H1 (cell line): ENCODE measurements around the gene CDIPT. TPM values are rescaled to one million over a fixed set of nuclear protein-coding genes. Genes with fewer than 3 reads are reported as not detected.

Source experiments
- CTCF ChIA-PET: fragments of 300-600 bp; sonication (Branson Sonifier 250); formaldehyde crosslinking; loops from one replicate; lab custom pipeline; 2021; ENCODE audit not compliant: partially characterized antibody; lab: Charles Lee
- POLR2A ChIA-PET: fragments of 300-600 bp; sonication (Branson Sonifier 250); formaldehyde crosslinking; loops from one replicate; lab custom pipeline; 2021; ENCODE audit warnings: inconsistent platforms; ENCODE audit not compliant: partially characterized antibody; lab: Charles Lee
- DNase-seq, 2 experiments: peaks; one replicate each; pipeline versions ENCODE4 v3.0.0 to v3.0.0-alpha.2; 2010 to 2022; ENCODE audit warnings: low spot score in 2 of 2, low read depth in 1 of 2, mixed read lengths in 1 of 2
- FAIRE-seq: peaks from 2 replicates; lab custom pipeline; 2011; peaks lifted over from hg19 to GRCh38; lab: Jason Lieb, UNC
- H2AFZ ChIP-seq: 2 replicates; pipeline ENCODE4 v1.8.1; 2012; ENCODE audit warnings: low read length, inconsistent platforms
- H2AK5ac ChIP-seq: 2 replicates; pipeline ENCODE4 v1.6.1; 2013; ENCODE audit warnings: low read depth, low read length
- H2BK120ac ChIP-seq: replicated peaks from 2 replicates; pipeline ENCODE3; 2013; ENCODE audit warnings: low read depth, low read length, inconsistent platforms
- H2BK12ac ChIP-seq: 2 replicates; pipeline ENCODE4 v1.6.1; 2013; ENCODE audit warnings: low read depth, low read length
- H2BK15ac ChIP-seq: 2 replicates; pipeline ENCODE4 v1.6.1; 2013; ENCODE audit warnings: low read length
- H2BK20ac ChIP-seq: 2 replicates; pipeline ENCODE4 v1.6.1; 2013; ENCODE audit warnings: low read length
- H2BK5ac ChIP-seq: 2 replicates; pipeline ENCODE4 v1.6.1; 2013; ENCODE audit warnings: low read depth, low read length
- H3K14ac ChIP-seq: 2 replicates; pipeline ENCODE4 v1.6.1; 2013; ENCODE audit warnings: inconsistent platforms; ENCODE audit not compliant: insufficient read length
- H3K18ac ChIP-seq: 2 replicates; pipeline ENCODE4 v1.6.1; 2013; ENCODE audit warnings: low read length; ENCODE audit errors: extremely low read depth
- H3K23ac ChIP-seq: 2 replicates; pipeline ENCODE4 v1.6.1; 2013; ENCODE audit warnings: inconsistent platforms; ENCODE audit not compliant: insufficient read length
- H3K23me2 ChIP-seq: 2 replicates; pipeline ENCODE4 v1.6.1; 2013; ENCODE audit warnings: low read depth, low read length
- H3K27ac ChIP-seq: 2 replicates; pipeline ENCODE4 v1.6.1; 2011; ENCODE audit warnings: low read depth, low read length, inconsistent platforms
- H3K27me3 ChIP-seq, 4 experiments: replicated peaks in 1 of 4; 1 replicate in 1 of 4; 2 replicates in 3 of 4; pipeline versions ENCODE4 v1.6.1 to v1.8.1; 2011 to 2013; ENCODE audit warnings: low read length in 3 of 4, mild to moderate bottlenecking in 3 of 4, inconsistent platforms in 2 of 4, mixed read lengths in 2 of 4, moderate library complexity in 1 of 4; ENCODE audit not compliant: control insufficient read depth in 3 of 4, insufficient read depth in 3 of 4; ENCODE audit errors: extremely low read depth in 1 of 4
- H3K36me3 ChIP-seq, 4 experiments: 2 replicates each; pipeline versions ENCODE4 v1.6.1 to v1.8.1; 2011 to 2013; ENCODE audit warnings: mild to moderate bottlenecking in 4 of 4, low read length in 3 of 4, moderate library complexity in 2 of 4, control low read depth in 1 of 4, inconsistent platforms in 1 of 4; ENCODE audit not compliant: insufficient read depth in 4 of 4, control insufficient read depth in 2 of 4
- H3K4ac ChIP-seq: replicated peaks from 2 replicates; pipeline ENCODE3; 2013; ENCODE audit warnings: low read length, low read depth, mixed read lengths, inconsistent platforms; ENCODE audit not compliant: insufficient read length
- H3K4me1 ChIP-seq, 4 experiments: replicated peaks in 1 of 4; 1 replicate in 1 of 4; 2 replicates in 3 of 4; pipeline versions ENCODE4 v1.6.1 to v1.8.1; 2011 to 2013; ENCODE audit warnings: low read length in 3 of 4, inconsistent platforms in 2 of 4, mixed read lengths in 1 of 4; ENCODE audit not compliant: insufficient read depth in 4 of 4, control insufficient read depth in 3 of 4
- H3K4me2 ChIP-seq, 2 experiments: 2 replicates each; pipeline versions ENCODE4 v1.6.1 to v1.8.1; 2011 to 2013; ENCODE audit warnings: low read depth in 2 of 2, low read length in 2 of 2, control low read depth in 1 of 2, inconsistent platforms in 1 of 2, mild to moderate bottlenecking in 1 of 2; ENCODE audit not compliant: insufficient read depth in 1 of 2
- H3K4me3 ChIP-seq, 4 experiments: fragments of 200-600, 300-600 bp in 1 of 4; sonication (generic), shearing (Covaris generic), sonication (Bioruptor Twin) in 1 of 4; 2 replicates each; pipeline versions ENCODE4 v1.5.1 to v1.8.1; 2011 to 2016; ENCODE audit warnings: low read length in 4 of 4, low read depth in 3 of 4, control low read depth in 2 of 4, inconsistent platforms in 2 of 4, mild to moderate bottlenecking in 2 of 4, mixed read lengths in 1 of 4, moderate library complexity in 1 of 4; ENCODE audit not compliant: insufficient read depth in 2 of 4; ENCODE audit errors: extremely low read depth in 1 of 4
- H3K56ac ChIP-seq: replicated peaks from 2 replicates; pipeline ENCODE3; 2013; ENCODE audit warnings: low read depth, mild to moderate bottlenecking, mixed read lengths, low read length, inconsistent platforms; ENCODE audit not compliant: insufficient read length
- H3K79me1 ChIP-seq: 2 replicates; pipeline ENCODE4 v1.6.1; 2013; ENCODE audit warnings: low read depth, low read length, control low read depth
- H3K79me2 ChIP-seq, 2 experiments: 2 replicates each; pipeline versions ENCODE4 v1.6.1 to v1.8.1; 2012 to 2013; ENCODE audit warnings: low read length in 2 of 2, mild to moderate bottlenecking in 2 of 2, inconsistent platforms in 1 of 2; ENCODE audit not compliant: insufficient read depth in 2 of 2, control insufficient read depth in 1 of 2
- H3K9ac ChIP-seq, 4 experiments: replicated peaks in 1 of 4; 1 replicate in 1 of 4; 2 replicates in 3 of 4; pipeline versions ENCODE4 v1.6.1 to v1.8.1; 2011 to 2013; ENCODE audit warnings: low read depth in 3 of 4, low read length in 3 of 4, control low read depth in 2 of 4, mild to moderate bottlenecking in 2 of 4, moderate library complexity in 2 of 4, inconsistent platforms in 1 of 4; ENCODE audit errors: extremely low read depth in 1 of 4
- H3K9me3 ChIP-seq, 2 experiments: 2 replicates each; pipeline versions ENCODE4 v1.6.1 to v1.8.1; 2012 to 2013; ENCODE audit warnings: mild to moderate bottlenecking in 2 of 2, moderate library complexity in 2 of 2, control low read depth in 1 of 2, inconsistent platforms in 1 of 2, low read depth in 1 of 2, low read length in 1 of 2, mixed read lengths in 1 of 2; ENCODE audit not compliant: insufficient read depth in 2 of 2
- H4K20me1 ChIP-seq, 2 experiments: replicated peaks in 1 of 2; 2 replicates each; pipeline versions ENCODE3 to v1.8.1; 2011 to 2013; ENCODE audit warnings: inconsistent platforms in 2 of 2, low read length in 2 of 2, mild to moderate bottlenecking in 1 of 2; ENCODE audit not compliant: insufficient read depth in 2 of 2, control insufficient read depth in 1 of 2
- H4K5ac ChIP-seq: 2 replicates; pipeline ENCODE4 v1.6.1; 2013; ENCODE audit warnings: low read length, low read depth, mixed read lengths, inconsistent platforms; ENCODE audit not compliant: insufficient read length
- H4K8ac ChIP-seq: 2 replicates; pipeline ENCODE4 v1.8.0; 2013; ENCODE audit warnings: mild to moderate bottlenecking, moderate library complexity, low read length, inconsistent platforms; ENCODE audit not compliant: insufficient read depth; ENCODE audit errors: extremely low read depth
- H4K91ac ChIP-seq: replicated peaks from 2 replicates; pipeline ENCODE3; 2013; ENCODE audit warnings: low read length, mixed read lengths, inconsistent platforms; ENCODE audit not compliant: insufficient read length
- NANOG ChIP-seq: IDR thresholded peaks from 2 replicates; pipeline ENCODE4 v1.6.1; 2011; ENCODE audit warnings: low read length, low read depth, mild to moderate bottlenecking, inconsistent platforms; ENCODE audit not compliant: insufficient read depth, poor library complexity, severe bottlenecking
- NRF1 ChIP-seq: IDR thresholded peaks from 2 replicates; pipeline ENCODE4 v1.6.1; 2011; ENCODE audit warnings: mild to moderate bottlenecking, low read depth, low read length, improper control_type of control experiment
- TBP ChIP-seq: IDR thresholded peaks from 2 replicates; pipeline ENCODE4 v1.6.1; 2011; ENCODE audit warnings: low read depth, low read length, improper control_type of control experiment
- WGBS, 2 experiments: shearing (Covaris generic) in 1 of 2; methylation state at CpG; one replicate each; pipeline versions ENCODE4 v1.1.6 to v1.1.7; 2013 to 2015; ENCODE audit warnings: low lambda C conversion rate in 2 of 2, mixed read lengths in 2 of 2, inconsistent platforms in 1 of 2, low coverage in 1 of 2, missing lambda C conversion rate in 1 of 2; ENCODE audit not compliant: insufficient replicate concordance in 2 of 2, insufficient coverage in 1 of 2, insufficient read length in 1 of 2; ENCODE audit errors: extremely low coverage in 1 of 2, missing lambda C conversion rate in 1 of 2; 5-methylcytosine and 5-hydroxymethylcytosine counted together
- polyA plus RNA-seq, 7 experiments: library from polyadenylated mRNA; depleted of rRNA in 3 of 7; stranded (reverse) in 5 of 7; unstranded in 2 of 7; fragments of >200 nt in 5 of 7; fragments of 200-250 nt in 2 of 7; gene quantifications; 1 replicate in 5 of 7; 2 replicates in 1 of 7; 4 replicates in 1 of 7; pipeline versions ENCODE4 v1.2.1 to v1.2.3, GENCODE V29; 2011 to 2013; ENCODE audit warnings: missing spikeins in 2 of 7, mixed read lengths in 2 of 7
- total RNA-seq: library from RNA; stranded (reverse); fragmentation: NEBNext Ultra II Directional; extraction: Animal tissue kit (Norgen Biotek cat#: 25700); gene quantifications from 2 replicates; pipeline ENCODE4 v1.2.1, GENCODE V29; 2021

The CDIPT gene
- total and polyA plus RNA-seq, 2 of the 8 experiments (the other 6 are each of a cell fraction or from before 2014, with no cell fraction given) = 69.2 to 140 TPM

- peaks cover 0 to 6% (median 2%) of the 10 kb centered on the region in 4 experiments; a peak in 3 of 7 replicates for H3K4me1 ChIP-seq
- no peaks in the 10 kb centered on the region for H3K9me3 ChIP-seq
- no peak overlapping the region for H3K4me2 ChIP-seq
- no peak for FAIRE-seq
- H4K91ac ChIP-seq = no peak overlapping the region
- no peak overlapping the region for H2AK5ac ChIP-seq
- no peaks in the 10 kb centered on the region for H3K27me3 ChIP-seq
- DNase-seq = no peak
- H2BK15ac ChIP-seq = no peak overlapping the region
- ChIA-PET CTCF (interaction anchor here (0.6 to 2.7 kb wide), 6 partner anchors 8 to 147 kb away, joined by 3 to 14 read pairs (median 6); partner anchors contain the start of gene KCTD13), POLR2A (interaction anchor here (0.7 to 6.4 kb wide), 8 partner anchors 8 to 199 kb away, joined by 3 to 52 read pairs (median 3); partner anchors contain the start of genes ASPHD1, HIRIP3, INO80E and SEZ6L2)
- H3K79me1 ChIP-seq = no peaks in the 10 kb centered on the region
- peaks cover 0 to 3% of the 10 kb centered on the region in 2 experiments for H4K20me1 ChIP-seq
- 95% methylated on average over 2 of the region's 2 CpGs; no CpG with 5 or more reads in 1 of the 2 experiments for WGBS, 2 experiments
- no peak overlapping the region for H2BK12ac ChIP-seq
- H2BK5ac ChIP-seq = no peak overlapping the region
- H3K4ac ChIP-seq = no peak overlapping the region
- H3K79me2 ChIP-seq = no peaks in the 10 kb centered on the region
- no peak overlapping the region for H4K5ac ChIP-seq
- H2BK120ac ChIP-seq = no peak overlapping the region
- H3K23me2 ChIP-seq = no peaks in the 10 kb centered on the region
- no peak overlapping the region for H3K4me3 ChIP-seq
- H2AFZ ChIP-seq = no peak overlapping the region
- H3K18ac ChIP-seq = no peak overlapping the region
- no peak overlapping the region for H4K8ac ChIP-seq
- H3K36me3 ChIP-seq = peaks cover 0 to 4% (median 0%) of the 10 kb centered on the region in 4 experiments; a peak in 2 of 8 replicates
- no peak overlapping the region for H3K27ac ChIP-seq
- H3K14ac ChIP-seq = no peak overlapping the region
- H2BK20ac ChIP-seq = no peak overlapping the region
- H3K9ac ChIP-seq = no peak overlapping the region
- H3K23ac ChIP-seq = no peak overlapping the region
- H3K56ac ChIP-seq = no peak overlapping the region
- TF ChIP-seq NANOG = no peak
- TF ChIP-seq TBP = no peak
- no peak for TF ChIP-seq NRF1
These were observed 45.7 kb upstream of the CDIPT start for GRCh38 chr16:29908719-29909220.
